HFF-Myc (cell line): ENCODE results near the gene SELENOV.

Experiments used
- DNase-seq: peaks from one replicate; pipeline ENCODE4 v3.0.0-alpha.2; 2011; ENCODE audit warnings: low read depth; ENCODE audit errors: extremely low read depth
- H3K4me3 ChIP-seq: replicated peaks from 2 replicates; pipeline ENCODE4 v1.5.1; 2011; ENCODE audit warnings: low read depth, mild to moderate bottlenecking, control low read depth, low read length
- CTCF ChIP-seq: IDR thresholded peaks from 2 replicates; pipeline ENCODE4 v1.5.1; 2012; ENCODE audit warnings: mild to moderate bottlenecking, low read depth, low read length, control low read depth; ENCODE audit errors: missing control alignments

The SELENOV gene

DNA sequence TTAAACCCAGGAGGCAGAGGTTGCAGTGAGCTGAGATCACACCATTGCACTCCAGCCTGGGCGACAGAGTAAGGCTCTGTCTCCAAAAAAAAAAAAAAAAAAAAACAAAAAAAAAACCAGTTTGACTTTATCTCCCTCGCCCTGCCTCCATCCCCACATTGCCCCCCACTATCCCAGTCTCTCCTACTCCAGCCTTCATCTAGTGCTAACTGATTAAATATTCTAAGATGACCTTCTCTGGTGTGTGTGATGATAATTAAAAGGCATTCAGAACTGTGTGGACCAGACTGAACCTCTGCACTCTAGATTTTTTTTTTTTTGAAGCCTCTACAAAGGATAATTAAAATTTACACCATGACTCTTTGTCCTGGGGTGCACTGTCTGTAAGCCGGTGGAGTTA, 22.2 kb upstream of the SELENOV start:
- DNase-seq: no peak
- TF ChIP-seq CTCF: no peak
- no peak overlapping the region for H3K4me3 ChIP-seq

DNA sequence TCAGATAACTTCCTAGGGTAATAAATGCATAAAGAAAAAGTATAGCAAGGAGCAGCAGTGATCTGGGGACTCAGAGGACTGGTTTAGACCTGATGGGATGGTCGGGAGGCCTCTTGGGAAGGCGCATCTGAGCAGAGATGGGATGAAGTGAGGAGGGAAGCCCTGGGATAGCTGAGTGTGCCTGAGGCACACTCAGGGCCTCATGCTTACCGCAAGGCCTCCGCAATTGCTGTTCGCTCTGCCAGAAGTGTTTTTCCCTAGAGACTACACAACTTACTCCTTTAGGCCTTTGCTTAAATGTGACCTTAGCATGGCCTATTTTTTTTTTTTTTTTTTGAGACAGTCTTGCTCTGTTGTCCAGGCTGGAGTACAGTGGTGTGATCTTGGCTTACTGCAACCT, 20.3 kb upstream of the SELENOV start:
- H3K4me3 ChIP-seq: no peak overlapping the region
- no peak for DNase-seq
- TF ChIP-seq CTCF: no peak

DNA sequence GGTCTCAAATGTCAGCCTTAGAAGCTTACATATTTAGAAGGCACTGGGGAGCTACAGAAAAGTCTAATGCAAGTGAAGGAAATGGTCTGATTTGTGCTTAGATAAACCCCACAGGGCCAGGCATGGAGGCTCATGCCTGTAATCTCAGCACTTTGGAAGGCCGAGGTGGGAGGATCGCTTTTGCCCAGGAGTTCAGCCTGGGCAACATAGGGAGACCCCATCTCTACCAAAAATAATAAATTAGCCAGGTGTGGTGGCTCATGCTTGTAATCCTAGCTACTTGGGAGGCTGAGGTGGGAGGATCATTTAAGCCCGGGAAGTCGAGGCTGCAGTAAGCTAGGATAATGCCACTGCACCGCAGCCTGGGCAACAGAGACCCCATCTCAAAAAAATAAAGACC, 18.9 kb upstream of the SELENOV start:
- no peak for TF ChIP-seq CTCF
- DNase-seq: no peak

DNA sequence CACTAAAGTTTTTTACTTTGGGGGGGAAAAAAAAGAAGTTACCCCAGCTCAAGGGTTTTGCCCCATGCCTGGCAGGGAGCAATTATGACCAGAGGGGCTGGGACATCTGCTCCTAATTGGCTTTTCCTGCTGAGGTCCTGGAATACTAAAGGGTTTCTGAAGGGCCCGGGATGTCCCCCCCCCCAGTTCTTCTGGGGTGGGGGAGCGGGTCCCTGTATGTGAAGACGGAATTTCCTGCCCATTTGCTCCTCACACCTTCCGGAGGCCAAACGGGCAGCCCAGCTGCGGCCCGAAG, 17.3 kb upstream of the SELENOV start:
- TF ChIP-seq CTCF: no peak
- peak overlapping the region; percentile 25 for H3K4me3 ChIP-seq
- DNase-seq: no peak

More for the DNA sequence above, 18.9 kb upstream of the SELENOV start:
- no peak overlapping the region for H3K4me3 ChIP-seq

DNA sequence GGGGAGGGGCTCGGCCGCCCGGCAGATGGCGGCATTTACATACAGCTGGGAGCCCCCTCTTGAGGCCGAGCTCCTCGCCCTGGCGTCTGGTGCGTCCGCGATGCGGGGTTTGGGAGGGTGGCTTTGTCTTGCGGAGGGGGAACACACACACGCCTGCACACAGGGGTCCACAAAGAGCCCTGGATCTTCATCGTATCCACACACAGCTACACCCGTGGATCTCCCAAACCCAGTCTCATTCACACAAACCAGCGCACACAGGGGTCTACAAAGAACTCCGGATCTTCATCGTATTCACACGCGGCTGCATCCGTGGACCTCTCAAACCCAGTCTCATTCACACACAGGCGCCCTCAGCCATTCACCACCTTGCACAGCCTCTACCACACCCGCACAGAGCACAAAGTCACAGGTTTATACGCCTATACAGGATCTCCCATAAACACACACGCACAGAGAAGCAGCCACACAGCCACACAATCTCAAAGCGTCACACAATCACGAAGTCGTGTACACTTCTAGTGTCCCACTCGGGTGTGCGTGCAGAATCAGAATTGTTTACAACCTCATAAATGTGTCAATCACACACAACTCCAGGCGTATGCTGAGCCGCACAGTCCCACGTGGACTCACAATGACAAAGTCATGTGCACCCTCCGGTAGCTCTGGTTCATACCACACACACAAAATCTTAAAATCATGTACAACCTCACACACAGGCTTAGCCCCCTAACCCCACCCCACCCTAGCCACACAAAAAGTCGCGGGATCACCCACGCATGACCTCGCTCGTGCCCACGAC, 16.7 kb upstream of the SELENOV start:
- DNase-seq: no peak
- peak overlapping the region; percentile 25 for H3K4me3 ChIP-seq
- peak; percentile 28 for TF ChIP-seq CTCF

DNA sequence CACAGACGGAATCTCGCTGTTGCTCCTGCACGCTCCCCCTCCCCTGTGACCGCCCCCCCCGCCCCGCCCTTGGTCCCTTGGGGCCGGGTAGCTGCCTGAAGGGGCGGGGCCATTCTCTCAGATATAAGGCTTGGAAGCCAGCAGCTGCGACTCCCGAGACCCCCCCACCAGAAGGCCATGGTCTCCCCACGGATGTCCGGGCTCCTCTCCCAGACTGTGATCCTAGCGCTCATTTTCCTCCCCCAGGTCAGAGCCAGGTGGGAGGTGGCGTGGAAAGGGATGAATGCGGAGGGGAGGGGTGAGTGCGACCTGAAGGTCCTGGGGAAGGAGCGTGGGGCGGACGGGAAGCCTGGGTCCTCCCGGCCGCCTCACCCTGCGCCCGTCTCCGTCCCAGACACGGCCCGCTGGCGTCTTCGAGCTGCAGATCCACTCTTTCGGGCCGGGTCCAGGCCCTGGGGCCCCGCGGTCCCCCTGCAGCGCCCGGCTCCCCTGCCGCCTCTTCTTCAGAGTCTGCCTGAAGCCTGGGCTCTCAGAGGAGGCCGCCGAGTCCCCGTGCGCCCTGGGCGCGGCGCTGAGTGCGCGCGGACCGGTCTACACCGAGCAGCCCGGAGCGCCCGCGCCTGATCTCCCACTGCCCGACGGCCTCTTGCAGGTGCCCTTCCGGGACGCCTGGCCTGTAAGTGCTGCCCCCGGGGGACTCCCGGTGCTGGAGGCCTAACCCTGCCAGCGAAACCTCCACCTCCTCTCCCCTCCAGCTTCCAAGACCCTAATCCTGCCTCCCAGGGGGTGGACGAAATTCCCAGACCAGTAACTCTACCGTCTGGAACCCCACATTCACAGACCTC, 15.9 kb upstream of the SELENOV start, which contains the start of gene DLL3:
Gene DLL3 (plus strand): TSS at position 150 of the 845 bp plus-strand sequence. CDS start 28 bp downstream, at position 178.
- TF ChIP-seq CTCF: no peak
- no peak for DNase-seq
- H3K4me3 ChIP-seq: peak within 1 kb of the TSS; percentile 25
